ENCODE measurements around the gene NXPH3.

NXPH3 gene

GRCh38 chr17:49631496-49631895 is 55.8 kb downstream of the NXPH3 start:
- no peak for DNase-seq
